GM19452 (cell line): ENCODE measurements around the gene SIM2.
"Not testable (repeated sequence)": the region's sequence is repeated elsewhere in the genome, so short reads cannot be mapped to it uniquely, and the experiment has no call there.

Experiments used
- ATAC-seq: cut with Tn5 transposase; IDR thresholded peaks from one replicate; pipeline ENCODE4 v1.9.1; 2021; ENCODE audit not compliant: unreplicated experiment

The SIM2 gene

GRCh38 chr21:36698981-36699545 is at the start of gene SIM2:
TSS of gene SIM2 (plus strand) at chr21:36699115. CDS start at chr21:36699747, 632 bp downstream.
- ATAC-seq: no peak

- no peak for ATAC-seq
These were observed 44.6 kb upstream of the SIM2 start for GRCh38 chr21:36654324-36654723.

- no peak for ATAC-seq
These were observed 44.1 kb upstream of the SIM2 start for GRCh38 chr21:36654796-36655325.

GRCh38 chr21:36656138-36656537 is 42.8 kb upstream of the SIM2 start:
- no peak for ATAC-seq

GRCh38 chr21:36657290-36657689 is 41.6 kb upstream of the SIM2 start:
- not testable (repeated sequence) for ATAC-seq

GRCh38 chr21:36657999-36658398 is 40.9 kb upstream of the SIM2 start:
- no peak for ATAC-seq

GRCh38 chr21:36658926-36659325 is 40.0 kb upstream of the SIM2 start:
- ATAC-seq: no peak

GRCh38 chr21:36661511-36662309 is 37.2 kb upstream of the SIM2 start:
- ATAC-seq: no peak

GRCh38 chr21:36663033-36663855 is 35.7 kb upstream of the SIM2 start:
- ATAC-seq: no peak

- no peak for ATAC-seq
These were observed 34.3 kb upstream of the SIM2 start for GRCh38 chr21:36664662-36664990.

- no peak for ATAC-seq
These were observed 33.1 kb upstream of the SIM2 start for GRCh38 chr21:36665806-36666205.

- no peak for ATAC-seq
These were observed 30.2 kb upstream of the SIM2 start for GRCh38 chr21:36668713-36669112.

GRCh38 chr21:36671836-36672235 is 27.1 kb upstream of the SIM2 start:
- no peak for ATAC-seq

GRCh38 chr21:36672296-36672695 is 26.6 kb upstream of the SIM2 start:
- not testable (repeated sequence) for ATAC-seq

- ATAC-seq: no peak
These were observed 26.2 kb upstream of the SIM2 start for GRCh38 chr21:36672737-36673136.

GRCh38 chr21:36676039-36676950 is 22.6 kb upstream of the SIM2 start:
- no peak for ATAC-seq

GRCh38 chr21:36677443-36677842 is 21.5 kb upstream of the SIM2 start:
- ATAC-seq: no peak

GRCh38 chr21:36678538-36678937 is 20.4 kb upstream of the SIM2 start:
- ATAC-seq: no peak

GRCh38 chr21:36681117-36681631 is 17.7 kb upstream of the SIM2 start:
- ATAC-seq: no peak

- no peak for ATAC-seq
These were observed 13.8 kb upstream of the SIM2 start for GRCh38 chr21:36684957-36685714.
